HEK293 (cell line): ENCODE measurements around the gene SYT4.

ENCODE experiments used
- CTCF ChIA-PET: fragments of 350-600 bp; formaldehyde crosslinking; extraction: SDS; loops from one replicate; lab custom pipeline; 2021; ENCODE audit warnings: antibody characterized with exemption; lab: Yijun Ruan, JAX
- POLR2A ChIA-PET: fragments of 300-600 bp; formaldehyde crosslinking; extraction: SDS; loops from one replicate; lab custom pipeline; 2020; ENCODE audit warnings: antibody characterized with exemption, inconsistent platforms; lab: Yijun Ruan, JAX
- H3K27ac ChIP-seq: fragments of 200-500 bp; sonication (Bioruptor generic); 2 replicates; pipeline ENCODE4 v1.5.1; 2014; ENCODE audit warnings: low read depth, low read length, control low read depth, inconsistent platforms; ENCODE audit errors: extremely low read depth
- H3K36me3 ChIP-seq, 2 experiments: fragments of 200-500 bp in 1 of 2; sonication (Bioruptor generic) in 1 of 2; 1 replicate in 1 of 2; 2 replicates in 1 of 2; pipeline ENCODE4 v1.5.1; 2014 to 2017; ENCODE audit warnings: inconsistent platforms in 2 of 2, low read length in 2 of 2; ENCODE audit not compliant: control insufficient read depth in 2 of 2, insufficient read depth in 1 of 2
- H3K4me1 ChIP-seq: fragments of 200-500 bp; sonication (Bioruptor generic); 2 replicates; pipeline ENCODE4 v1.5.1; 2014; ENCODE audit warnings: mild to moderate bottlenecking, low read length, inconsistent platforms; ENCODE audit not compliant: control insufficient read depth, insufficient read depth
- H3K4me3 ChIP-seq: 2 replicates; pipeline ENCODE4 v1.5.1; 2011; ENCODE audit warnings: low read depth, mild to moderate bottlenecking, control low read depth, low read length, moderate library complexity
- H3K9me3 ChIP-seq: fragments of 200-500 bp; sonication (Bioruptor generic); 2 replicates; pipeline ENCODE4 v1.5.1; 2014; ENCODE audit warnings: low read depth, low read length, inconsistent platforms; ENCODE audit not compliant: control insufficient read depth, insufficient read depth
- BCL11A ChIP-seq: fragments of 450-650 bp; formaldehyde crosslinking; IDR thresholded peaks from 2 replicates; pipeline ENCODE4 v1.5.1; 2016; ENCODE audit warnings: low read depth, missing biosample characterization, missing genetic modification characterization
- PRDM1 ChIP-seq: fragments of 450-650 bp; formaldehyde crosslinking; IDR thresholded peaks from 2 replicates; pipeline ENCODE4; 2016; ENCODE audit warnings: missing biosample characterization, missing genetic modification characterization
- SETDB1 ChIP-seq: IDR thresholded peaks from one replicate; pipeline ENCODE4 v1.6.1; 2017; ENCODE audit warnings: mild to moderate bottlenecking, low read length, moderate library complexity, mixed read lengths; ENCODE audit not compliant: insufficient read length
- WT1 ChIP-seq: fragments of 450-650 bp; formaldehyde crosslinking; IDR thresholded peaks from 2 replicates; pipeline ENCODE4 v1.5.1; 2016; ENCODE audit warnings: missing biosample characterization, missing genetic modification characterization
- ZIC2 ChIP-seq: fragments of 450-650 bp; formaldehyde crosslinking; IDR thresholded peaks from 2 replicates; pipeline ENCODE4 v1.5.1; 2016; ENCODE audit warnings: missing biosample characterization, missing genetic modification characterization
- ZNF132 ChIP-seq: fragments of 450-650 bp; formaldehyde crosslinking; IDR thresholded peaks from 2 replicates; pipeline ENCODE4 v1.5.1; 2017; ENCODE audit warnings: missing biosample characterization, missing genetic modification characterization, borderline replicate concordance
- ZNF16 ChIP-seq: fragments of 450-650 bp; formaldehyde crosslinking; IDR thresholded peaks from 2 replicates; pipeline ENCODE4 v1.5.1; 2016; ENCODE audit warnings: low read depth, missing biosample characterization, missing genetic modification characterization
- ZNF311 ChIP-seq: fragments of 450-650 bp; formaldehyde crosslinking; IDR thresholded peaks from 2 replicates; pipeline ENCODE4 v1.5.1; 2017; ENCODE audit warnings: missing biosample characterization, missing genetic modification characterization, borderline replicate concordance
- ZNF548 ChIP-seq: fragments of 450-650 bp; formaldehyde crosslinking; IDR thresholded peaks from 2 replicates; pipeline ENCODE4 v1.5.1; 2016; ENCODE audit warnings: missing biosample characterization, missing genetic modification characterization
- TF ChIP-seq, protein P1 (sequence below): fragments of 450-650 bp; formaldehyde crosslinking; IDR thresholded peaks from 2 replicates; pipeline ENCODE4 v1.5.1; 2016; ENCODE audit warnings: missing biosample characterization, missing genetic modification characterization
- TF ChIP-seq, protein P2 (sequence below): fragments of 450-650 bp; formaldehyde crosslinking; IDR thresholded peaks from 2 replicates; pipeline ENCODE4 v1.5.1; 2016; ENCODE audit warnings: missing biosample characterization, missing genetic modification characterization
- TF ChIP-seq, protein P3 (sequence below): fragments of 450-650 bp; formaldehyde crosslinking; IDR thresholded peaks from 2 replicates; pipeline ENCODE4 v1.5.1; 2016; ENCODE audit warnings: missing biosample characterization, missing genetic modification characterization, low read depth
- TF ChIP-seq, protein P4 (sequence below): fragments of 450-650 bp; formaldehyde crosslinking; IDR thresholded peaks from 2 replicates; pipeline ENCODE4 v1.5.1; 2016; ENCODE audit warnings: missing biosample characterization, missing genetic modification characterization
- TF ChIP-seq, protein P5 (sequence below): fragments of 450-650 bp; formaldehyde crosslinking; IDR thresholded peaks from 2 replicates; pipeline ENCODE4 v1.5.1; 2016; ENCODE audit warnings: missing biosample characterization, missing genetic modification characterization

The SYT4 gene

DNA sequence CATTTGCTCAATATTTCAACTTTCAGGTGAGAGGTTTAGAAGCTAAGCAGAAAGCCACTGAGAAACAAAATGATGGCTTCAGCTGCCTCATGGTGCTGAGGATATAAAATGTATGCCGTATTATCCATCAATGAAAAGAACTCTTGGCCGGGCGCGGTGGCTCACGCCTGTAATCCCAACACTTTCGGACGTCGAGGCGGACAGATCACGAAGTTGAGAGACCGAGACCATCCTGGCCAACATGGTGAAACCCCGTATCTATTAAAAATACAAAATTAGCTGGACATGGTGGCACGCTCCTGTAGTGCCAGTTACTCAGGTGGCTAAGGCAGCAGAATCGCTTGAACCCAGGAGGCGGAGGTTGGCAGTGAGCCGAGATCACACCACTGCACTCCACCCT is 6.0 kb upstream of the SYT4 start (continued):
- TF ChIP-seq, protein P1, sequence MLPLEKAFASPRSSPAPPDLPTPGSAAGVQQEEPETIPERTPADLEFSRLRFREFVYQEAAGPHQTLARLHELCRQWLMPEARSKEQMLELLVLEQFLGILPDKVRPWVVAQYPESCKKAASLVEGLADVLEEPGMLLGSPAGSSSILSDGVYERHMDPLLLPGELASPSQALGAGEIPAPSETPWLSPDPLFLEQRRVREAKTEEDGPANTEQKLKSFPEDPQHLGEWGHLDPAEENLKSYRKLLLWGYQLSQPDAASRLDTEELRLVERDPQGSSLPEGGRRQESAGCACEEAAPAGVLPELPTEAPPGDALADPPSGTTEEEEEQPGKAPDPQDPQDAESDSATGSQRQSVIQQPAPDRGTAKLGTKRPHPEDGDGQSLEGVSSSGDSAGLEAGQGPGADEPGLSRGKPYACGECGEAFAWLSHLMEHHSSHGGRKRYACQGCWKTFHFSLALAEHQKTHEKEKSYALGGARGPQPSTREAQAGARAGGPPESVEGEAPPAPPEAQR (tag by site-specific recombination) = no peak

DNA sequence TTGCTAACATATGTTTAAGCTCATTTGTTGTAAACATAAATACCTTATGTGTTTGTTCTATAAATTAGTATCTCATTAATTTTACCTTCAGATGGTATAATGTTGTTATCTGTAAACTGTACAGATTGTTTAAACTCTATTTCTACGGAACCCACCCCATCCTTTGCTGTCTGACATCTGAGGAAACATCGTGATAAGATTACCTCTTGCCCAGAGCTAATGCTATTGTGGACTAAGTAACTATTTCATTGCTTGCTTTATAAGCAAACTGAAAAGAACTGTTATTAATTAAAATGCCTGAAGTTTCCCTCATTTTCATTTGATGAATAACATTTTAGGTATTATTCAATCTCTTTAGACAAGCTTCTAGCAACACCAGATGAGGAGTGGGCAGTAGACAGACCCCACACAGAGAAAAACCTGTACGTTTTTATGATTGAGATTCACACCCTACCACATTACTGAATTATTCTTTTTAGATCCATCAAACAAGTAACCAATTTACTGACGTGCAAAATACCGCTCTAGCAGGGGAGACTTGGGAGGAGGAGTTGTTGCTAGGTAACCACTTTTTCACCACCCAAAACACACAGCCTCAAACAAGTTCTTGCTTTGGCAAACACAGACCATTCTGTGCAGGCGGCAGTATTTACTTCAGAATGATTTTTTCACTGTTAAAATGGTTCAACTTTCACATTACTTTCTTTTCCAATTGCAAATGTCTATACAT is 1.9 kb upstream of the SYT4 start:
- Histone ChIP-seq H3K4me3 (no peak overlapping the region), H3K36me3 (no peaks in the 10 kb centered on the region), H3K9me3 (no peaks in the 10 kb centered on the region), H3K4me1 (peaks cover 2% of the 10 kb centered on the region; the same call in 1 of the 2 replicates), H3K27ac (no peak overlapping the region)
- ChIA-PET POLR2A (no interaction called here), CTCF (interaction anchor here (0.7 kb wide), 1 partner anchor 683 kb away, joined by 3 read pairs; no protein-coding TSS in a partner anchor)
- TF ChIP-seq SETDB1 (no peak), PRDM1 (tag by site-specific recombination) (0 out of 2 replicates have a peak, but pooled peaks have one; percentile 34)

DNA sequence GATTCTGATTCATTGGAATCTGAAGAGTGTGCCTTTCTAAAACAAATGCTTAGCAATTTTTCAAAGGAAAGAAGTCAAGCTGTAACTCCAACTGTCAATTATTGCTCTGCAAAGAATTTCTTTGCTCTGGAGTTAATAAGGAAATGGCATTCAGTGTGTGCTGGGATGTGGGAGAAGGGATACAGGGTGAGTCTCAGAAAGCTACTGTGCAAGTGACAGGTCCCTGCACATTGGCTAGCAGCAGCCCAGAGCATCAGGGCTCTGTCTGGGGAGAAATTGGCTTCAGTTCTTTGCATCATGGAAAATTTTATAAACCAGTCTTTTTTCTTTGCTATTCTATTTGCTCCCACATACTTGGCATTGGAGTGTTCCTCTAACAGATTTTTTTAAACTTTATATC is 1.1 kb upstream of the SYT4 start:
- POLR2A ChIA-PET = no interaction called here
- TF ChIP-seq ZNF548 (no peak), WT1 (tag by site-specific recombination) (no peak), ZNF132 (no peak), ZNF16 (tag by site-specific recombination) (no peak), ZNF311 (tag by site-specific recombination) (no peak), ZIC2 (no peak), BCL11A (tag by site-specific recombination) (no peak)
- TF ChIP-seq, protein P2, sequence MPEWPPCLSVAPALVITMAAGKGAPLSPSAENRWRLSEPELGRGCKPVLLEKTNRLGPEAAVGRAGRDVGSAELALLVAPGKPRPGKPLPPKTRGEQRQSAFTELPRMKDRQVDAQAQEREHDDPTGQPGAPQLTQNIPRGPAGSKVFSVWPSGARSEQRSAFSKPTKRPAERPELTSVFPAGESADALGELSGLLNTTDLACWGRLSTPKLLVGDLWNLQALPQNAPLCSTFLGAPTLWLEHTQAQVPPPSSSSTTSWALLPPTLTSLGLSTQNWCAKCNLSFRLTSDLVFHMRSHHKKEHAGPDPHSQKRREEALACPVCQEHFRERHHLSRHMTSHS = no peak
- TF ChIP-seq, protein P3, sequence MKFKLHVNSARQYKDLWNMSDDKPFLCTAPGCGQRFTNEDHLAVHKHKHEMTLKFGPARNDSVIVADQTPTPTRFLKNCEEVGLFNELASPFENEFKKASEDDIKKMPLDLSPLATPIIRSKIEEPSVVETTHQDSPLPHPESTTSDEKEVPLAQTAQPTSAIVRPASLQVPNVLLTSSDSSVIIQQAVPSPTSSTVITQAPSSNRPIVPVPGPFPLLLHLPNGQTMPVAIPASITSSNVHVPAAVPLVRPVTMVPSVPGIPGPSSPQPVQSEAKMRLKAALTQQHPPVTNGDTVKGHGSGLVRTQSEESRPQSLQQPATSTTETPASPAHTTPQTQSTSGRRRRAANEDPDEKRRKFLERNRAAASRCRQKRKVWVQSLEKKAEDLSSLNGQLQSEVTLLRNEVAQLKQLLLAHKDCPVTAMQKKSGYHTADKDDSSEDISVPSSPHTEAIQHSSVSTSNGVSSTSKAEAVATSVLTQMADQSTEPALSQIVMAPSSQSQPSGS (tag by site-specific recombination) = no peak
- TF ChIP-seq, protein P4, sequence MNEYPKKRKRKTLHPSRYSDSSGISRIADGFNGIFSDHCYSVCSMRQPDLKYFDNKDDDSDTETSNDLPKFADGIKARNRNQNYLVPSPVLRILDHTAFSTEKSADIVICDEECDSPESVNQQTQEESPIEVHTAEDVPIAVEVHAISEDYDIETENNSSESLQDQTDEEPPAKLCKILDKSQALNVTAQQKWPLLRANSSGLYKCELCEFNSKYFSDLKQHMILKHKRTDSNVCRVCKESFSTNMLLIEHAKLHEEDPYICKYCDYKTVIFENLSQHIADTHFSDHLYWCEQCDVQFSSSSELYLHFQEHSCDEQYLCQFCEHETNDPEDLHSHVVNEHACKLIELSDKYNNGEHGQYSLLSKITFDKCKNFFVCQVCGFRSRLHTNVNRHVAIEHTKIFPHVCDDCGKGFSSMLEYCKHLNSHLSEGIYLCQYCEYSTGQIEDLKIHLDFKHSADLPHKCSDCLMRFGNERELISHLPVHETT (tag by site-specific recombination) = no peak
- TF ChIP-seq, protein P5, sequence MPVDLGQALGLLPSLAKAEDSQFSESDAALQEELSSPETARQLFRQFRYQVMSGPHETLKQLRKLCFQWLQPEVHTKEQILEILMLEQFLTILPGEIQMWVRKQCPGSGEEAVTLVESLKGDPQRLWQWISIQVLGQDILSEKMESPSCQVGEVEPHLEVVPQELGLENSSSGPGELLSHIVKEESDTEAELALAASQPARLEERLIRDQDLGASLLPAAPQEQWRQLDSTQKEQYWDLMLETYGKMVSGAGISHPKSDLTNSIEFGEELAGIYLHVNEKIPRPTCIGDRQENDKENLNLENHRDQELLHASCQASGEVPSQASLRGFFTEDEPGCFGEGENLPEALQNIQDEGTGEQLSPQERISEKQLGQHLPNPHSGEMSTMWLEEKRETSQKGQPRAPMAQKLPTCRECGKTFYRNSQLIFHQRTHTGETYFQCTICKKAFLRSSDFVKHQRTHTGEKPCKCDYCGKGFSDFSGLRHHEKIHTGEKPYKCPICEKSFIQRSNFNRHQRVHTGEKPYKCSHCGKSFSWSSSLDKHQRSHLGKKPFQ (tag by site-specific recombination) = no peak
- TF ChIP-seq, all 188 proteins: peak for 0
- H3K36me3 ChIP-seq = no peaks in the 10 kb centered on the region
- H3K4me3 ChIP-seq = no peak overlapping the region
- H3K9me3 ChIP-seq = no peaks in the 10 kb centered on the region
- peaks cover 2% of the 10 kb centered on the region; the same call in 1 of the 2 replicates for H3K4me1 ChIP-seq
- CTCF ChIA-PET = no interaction called here
- no peak overlapping the region for H3K27ac ChIP-seq
